Activated CD4-positive, alpha-beta T cell treated with anti-CD3 and anti-CD28 coated beads, Interleukin-2, amount 50 U/mL, for 24 hours (primary cell): ENCODE results near the gene EPAS1.

Experiments used
- DNase-seq, 2 donors: peaks; one replicate each; pipeline ENCODE4 v3.0.0-alpha.2; 2020; ENCODE audit warnings: low read depth in 1 of 2, low spot score in 1 of 2

Gene EPAS1

DNA sequence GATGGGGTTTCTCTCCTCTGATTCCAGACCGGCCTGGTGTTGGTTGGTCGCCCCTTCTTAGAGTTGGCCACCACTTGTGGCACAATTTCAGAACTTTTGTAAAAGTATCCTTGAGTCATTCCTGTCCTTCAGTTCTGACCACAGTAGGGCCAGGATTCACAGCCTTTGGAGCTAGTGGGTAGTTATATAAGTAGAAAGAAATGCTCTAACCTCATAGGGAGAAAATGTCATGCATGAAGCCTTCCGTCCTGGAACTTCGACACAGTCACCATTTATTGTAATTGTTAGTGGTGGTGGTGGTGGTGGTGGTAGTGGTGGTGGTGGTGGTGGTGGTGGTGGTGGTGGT is 65.4 kb downstream of the EPAS1 start:
- no peak for DNase-seq

DNA sequence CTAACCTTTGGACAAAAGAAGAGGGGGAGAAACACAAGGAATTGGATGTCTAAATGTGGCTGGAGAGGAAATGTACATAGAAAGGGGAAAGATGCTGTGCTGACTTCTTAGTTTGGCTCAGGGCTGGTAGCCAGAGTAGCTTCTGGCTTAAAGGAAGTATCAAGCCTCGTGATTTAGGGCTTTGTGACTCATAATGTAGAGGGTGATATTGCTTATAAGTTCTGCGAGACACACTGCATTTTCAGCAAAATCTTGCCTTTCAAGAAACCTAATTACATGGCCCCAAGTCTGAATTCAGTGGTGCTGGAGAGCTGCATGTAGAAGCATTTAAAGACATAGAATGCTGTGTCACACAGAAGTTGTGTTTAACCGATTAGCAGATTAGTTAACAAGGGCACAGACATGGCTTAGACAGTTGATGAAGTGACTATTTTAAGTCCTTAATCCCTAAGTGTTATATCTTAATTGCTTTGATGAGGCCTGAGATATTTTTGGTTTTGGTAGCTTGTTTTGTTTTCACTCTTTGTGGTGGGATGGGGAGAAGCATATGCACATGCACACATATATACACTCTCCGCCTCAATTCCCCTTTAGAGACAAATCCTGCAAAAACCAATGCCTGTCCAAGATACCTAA is 66.4 kb downstream of the EPAS1 start:
- DNase-seq: no peak

DNA sequence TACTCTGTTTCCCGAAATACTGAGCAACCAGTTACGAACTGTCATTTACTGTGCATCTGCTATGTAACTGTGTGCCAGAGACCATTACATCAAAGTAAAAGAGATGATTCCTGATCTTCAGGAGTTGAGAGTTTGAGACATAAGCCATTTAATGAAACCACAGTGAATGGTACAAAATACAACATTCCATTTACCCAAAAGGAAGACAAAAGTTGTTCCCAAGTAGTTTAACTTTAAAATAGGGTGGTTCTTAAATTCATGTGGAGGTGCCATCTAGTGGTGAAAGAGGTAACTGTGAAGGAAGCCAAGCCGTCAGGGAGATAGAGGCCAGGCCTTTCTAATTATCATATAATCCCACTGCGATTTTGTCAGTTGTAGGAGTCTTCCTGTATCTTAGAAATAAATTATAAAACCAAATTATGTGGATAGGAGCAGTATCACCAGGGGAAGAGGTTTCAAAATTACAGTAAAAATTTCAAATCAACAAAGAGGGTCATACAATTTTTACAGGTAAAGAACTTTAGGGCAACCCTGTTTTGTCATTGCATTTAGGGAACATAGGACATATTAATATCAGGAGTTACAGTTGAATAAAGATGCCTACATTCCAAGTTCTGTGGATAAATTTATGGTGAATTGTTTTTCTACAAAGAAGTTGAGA is 67.7 kb downstream of the EPAS1 start:
- peak in 1 of 2 donors; percentile 41 for DNase-seq

DNA sequence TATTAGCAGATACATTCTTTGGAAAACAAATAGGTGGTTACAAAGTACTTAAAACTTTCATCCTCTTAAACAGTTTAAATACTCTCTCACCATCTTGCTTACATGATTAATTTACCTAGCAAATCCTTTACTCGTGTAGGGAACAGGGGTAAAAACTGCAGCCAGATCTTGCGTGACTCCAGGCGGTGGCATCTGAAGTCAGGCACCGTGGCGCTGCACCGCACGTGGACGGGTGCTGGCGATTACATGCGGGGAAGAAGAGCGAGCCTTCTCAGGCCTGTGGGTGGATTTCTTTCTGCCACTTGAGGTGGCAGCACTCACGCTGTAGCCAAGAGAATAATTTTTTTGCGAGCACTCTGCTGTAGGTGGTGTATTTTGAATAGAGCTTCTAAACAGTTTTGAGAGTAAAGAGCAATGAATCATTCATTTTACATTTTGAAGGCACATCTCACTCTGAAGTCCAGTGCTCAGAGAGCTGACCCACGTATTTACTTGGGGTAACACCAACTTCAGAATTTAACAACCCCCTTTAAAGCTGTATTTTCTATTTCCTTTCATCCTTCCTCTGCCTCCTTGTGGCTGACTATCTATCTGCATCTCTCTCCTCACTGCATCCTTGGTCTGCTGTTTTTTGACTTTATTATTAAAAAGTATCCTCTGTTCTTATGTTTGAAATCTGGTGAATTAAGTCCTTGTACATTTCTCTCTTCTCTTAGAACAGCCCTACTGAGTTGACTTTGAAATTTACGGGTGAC is 68.9 kb downstream of the EPAS1 start:
- DNase-seq: no peak

DNA sequence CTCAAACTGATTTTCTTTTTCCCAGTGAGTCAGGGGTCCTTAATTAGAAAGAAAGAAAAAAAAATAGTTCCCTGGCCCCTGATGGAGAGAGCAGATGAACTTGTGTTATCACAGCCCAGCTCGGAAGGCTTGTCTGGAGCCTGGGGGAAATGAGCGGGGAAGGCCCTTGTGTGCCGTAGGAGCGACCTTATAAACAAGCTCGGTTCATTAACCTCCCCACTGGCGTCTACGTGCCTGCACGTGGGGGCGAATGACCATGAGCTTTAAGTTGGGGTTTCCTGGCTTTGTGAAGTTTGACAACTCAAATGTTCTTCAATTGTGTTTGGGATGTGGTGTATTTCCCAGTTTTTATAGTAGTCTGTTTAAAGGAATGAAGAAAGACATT is 69.5 kb downstream of the EPAS1 start:
- DNase-seq: no peak

DNA sequence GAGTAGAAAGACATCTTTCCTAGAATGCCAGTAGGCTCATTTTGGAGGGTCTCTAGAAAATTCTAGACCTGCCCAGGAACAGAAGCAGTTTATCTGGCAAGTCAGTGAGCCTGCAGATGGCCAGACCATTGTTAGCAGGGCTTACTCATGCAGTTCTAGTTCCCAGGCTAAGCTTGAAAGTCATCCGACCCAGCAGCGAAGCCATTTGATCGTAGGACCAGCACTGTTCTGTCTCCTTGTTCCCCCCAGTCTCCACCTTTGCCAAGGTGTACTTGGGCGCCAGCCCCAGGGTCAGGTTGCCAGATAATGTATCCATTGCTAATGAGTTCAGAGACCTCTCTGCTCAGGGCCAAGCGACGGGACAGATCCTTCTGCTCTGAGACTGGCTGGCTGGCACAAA is 70.1 kb downstream of the EPAS1 start:
- no peak for DNase-seq

DNA sequence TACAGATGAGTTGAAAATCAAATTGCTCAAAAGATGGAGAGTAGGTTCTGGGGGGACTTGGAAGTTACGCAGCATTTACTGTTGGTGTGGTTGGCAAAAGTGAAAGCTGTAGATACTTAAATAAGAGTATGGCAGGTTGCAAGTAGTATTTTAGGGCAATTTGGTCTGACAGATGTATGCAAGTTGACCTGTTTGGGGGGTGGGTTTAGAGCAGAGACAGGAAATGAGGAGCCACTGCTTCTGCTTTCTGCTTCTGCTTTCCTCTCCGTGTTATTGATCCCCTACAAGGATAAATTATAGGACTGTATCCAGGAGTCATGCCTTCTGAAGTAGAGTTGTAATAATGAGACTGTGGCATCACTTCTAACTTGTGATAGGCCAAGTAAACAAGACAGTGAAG is 71.2 kb downstream of the EPAS1 start:
- no peak for DNase-seq

DNA sequence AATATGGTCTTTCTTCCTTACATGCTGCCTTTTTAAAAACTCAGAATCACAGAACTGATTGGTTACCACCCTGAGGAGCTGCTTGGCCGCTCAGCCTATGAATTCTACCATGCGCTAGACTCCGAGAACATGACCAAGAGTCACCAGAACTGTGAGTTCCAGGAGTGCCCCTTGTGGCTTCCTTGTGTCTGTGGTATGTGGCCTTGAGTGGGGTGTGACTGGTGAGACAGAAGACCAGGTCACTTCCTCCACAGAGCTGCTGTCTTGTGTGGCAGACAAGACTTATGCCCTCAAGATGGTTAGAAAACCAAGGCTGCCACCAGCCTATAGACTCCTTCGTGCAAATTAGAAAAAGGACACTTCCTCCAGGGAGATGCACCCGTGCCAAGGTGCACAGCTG is 72.6 kb downstream of the EPAS1 start:
- no peak for DNase-seq

DNA sequence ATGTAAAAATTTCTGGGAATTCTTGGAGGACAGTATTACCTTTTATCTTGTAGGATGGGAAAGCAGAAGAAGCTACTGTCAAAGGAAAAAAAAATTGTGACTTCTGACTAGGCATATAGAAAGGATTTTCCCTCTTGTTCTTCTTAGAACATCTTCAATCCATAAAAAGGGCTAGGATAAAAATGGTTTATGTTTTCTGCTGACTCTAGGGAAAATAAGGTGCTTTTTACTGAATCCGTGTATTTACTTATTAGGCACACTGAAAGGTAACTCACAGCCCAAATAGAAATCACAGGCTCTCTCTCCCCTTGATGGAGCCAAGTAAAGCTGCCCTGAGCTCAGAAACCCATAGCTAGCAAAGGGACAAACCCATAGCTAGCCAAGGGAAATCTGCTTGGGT is 74.6 kb downstream of the EPAS1 start:
- no peak for DNase-seq

DNA sequence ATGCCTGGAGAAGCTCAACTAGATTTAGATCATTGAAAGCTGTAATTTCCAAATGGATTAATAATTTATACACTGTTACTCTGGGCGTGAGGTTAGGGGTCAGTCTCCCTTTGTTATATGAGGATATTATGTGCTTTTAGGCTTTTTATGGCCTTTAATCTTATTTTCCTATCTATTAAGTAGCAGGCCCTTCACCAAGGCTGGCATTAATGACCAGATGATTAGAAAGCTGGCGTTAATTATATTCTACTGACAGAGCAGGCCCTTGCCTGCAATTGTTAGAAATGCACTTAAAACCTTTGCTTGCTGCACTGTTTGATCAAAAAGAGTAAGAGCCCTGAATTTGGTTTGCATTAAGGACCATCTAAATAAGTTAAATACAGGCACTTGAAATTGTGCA is 75.3 kb downstream of the EPAS1 start:
- DNase-seq: no peak

DNA sequence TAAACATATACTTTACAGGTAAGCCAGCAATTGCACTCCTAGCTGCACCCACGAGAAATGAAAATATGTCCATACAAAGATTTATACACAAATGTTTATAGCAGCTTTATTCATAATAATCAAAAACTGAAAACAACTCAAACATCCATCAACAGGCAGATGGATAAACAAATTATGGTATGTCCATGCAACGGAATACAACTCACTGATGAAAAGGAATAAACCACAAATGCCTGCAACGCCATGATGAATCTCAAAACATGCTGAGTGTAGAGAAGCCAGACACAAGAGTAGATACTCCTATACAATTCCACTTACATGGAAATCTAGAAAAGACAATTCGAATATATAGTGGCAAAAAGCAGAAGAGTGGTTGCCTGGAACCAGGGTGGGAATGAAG is 76.0 kb downstream of the EPAS1 start:
- DNase-seq: no peak

DNA sequence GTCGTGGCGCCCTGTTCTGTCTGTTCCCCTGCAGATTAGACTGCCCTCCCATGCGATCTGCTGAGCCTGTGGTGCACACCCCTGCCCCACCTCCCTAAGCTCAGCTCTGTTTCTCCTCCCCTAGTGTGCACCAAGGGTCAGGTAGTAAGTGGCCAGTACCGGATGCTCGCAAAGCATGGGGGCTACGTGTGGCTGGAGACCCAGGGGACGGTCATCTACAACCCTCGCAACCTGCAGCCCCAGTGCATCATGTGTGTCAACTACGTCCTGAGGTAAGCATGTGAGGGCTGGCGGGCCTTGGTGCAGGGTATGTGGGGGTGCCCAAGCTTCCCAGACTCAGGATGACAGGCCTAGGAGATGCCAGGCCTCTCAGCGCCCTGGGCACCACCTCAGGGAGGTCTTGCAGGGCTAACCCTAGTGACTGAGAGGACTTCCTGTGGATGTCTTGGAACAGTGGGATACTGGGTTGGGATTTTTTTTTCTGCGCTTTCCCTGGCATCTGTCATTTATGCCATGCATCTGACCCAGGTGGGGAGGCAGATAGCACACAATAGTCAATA is 78.4 kb downstream of the EPAS1 start:
- DNase-seq: no peak

DNA sequence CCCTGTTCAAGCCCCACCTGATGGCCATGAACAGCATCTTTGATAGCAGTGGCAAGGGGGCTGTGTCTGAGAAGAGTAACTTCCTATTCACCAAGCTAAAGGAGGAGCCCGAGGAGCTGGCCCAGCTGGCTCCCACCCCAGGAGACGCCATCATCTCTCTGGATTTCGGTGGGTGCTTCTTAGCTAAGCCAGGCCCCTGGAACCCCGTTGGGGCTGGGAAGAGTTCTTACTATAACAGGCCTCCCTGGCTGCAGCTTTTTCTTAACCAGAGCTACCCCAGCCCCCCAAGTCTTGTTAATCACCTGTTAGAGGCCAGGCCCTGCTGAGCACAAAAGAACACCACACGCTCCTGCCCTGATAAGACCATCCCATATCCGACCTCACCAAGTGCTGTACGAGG is 79.4 kb downstream of the EPAS1 start:
- DNase-seq: no peak

DNA sequence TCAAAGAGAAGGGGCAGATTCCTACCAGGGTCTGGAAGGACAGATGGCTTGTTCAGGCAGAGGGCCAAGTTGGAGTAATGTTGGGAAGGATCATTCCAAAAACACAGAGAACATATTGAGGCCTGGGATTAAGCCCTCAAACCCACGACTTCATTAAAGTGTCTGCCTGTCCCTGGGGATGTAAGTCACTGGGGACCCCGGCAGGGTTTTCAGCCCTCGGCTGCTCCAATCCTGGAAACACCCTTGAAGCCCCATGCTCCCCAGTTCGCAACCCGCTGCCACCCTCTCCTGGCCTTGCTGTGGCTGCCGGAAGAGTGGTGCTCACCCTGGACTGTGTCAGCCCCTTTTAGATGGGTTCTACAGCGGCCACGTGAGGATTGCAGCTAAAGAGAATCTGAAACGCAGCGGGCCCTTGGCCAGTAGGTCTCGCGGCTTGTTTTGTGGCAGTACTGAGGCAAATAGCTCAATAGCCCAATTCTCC is 79.9 kb downstream of the EPAS1 start:
- no peak for DNase-seq

DNA sequence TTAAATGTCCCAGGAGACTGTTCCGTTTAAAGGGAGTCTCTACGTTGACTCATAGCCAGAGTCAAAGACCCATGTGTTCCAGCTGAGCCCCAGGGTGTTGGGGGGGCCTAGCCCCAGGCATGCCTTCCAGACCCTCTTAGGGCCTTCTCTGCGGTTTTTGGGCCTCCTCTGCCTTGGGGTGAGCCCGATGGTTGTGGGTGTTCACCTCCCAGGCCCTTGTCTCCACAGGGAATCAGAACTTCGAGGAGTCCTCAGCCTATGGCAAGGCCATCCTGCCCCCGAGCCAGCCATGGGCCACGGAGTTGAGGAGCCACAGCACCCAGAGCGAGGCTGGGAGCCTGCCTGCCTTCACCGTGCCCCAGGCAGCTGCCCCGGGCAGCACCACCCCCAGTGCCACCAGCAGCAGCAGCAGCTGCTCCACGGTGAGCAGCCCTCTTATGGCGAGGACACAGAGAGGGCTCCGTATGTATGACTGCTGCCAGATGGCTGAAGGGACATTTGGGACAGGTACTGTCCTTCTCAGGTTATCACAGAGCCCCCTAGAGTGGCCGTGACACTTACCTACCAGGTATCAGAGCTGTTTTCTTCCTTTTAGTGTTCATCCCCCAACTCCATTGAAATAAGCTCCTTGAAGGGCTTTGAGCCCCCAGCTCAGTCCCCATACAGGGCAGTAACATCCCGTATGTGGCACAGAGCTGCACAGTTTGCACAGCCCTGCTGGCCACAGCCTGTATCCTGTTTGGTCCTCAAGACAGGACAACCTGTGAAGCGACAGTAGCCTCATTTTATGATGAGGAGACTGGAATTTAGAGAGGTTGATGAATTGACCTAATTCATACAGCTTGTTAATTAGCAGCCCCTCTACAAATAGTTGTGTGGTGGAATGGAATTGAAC is 80.7 kb downstream of the EPAS1 start:
- no peak for DNase-seq

DNA sequence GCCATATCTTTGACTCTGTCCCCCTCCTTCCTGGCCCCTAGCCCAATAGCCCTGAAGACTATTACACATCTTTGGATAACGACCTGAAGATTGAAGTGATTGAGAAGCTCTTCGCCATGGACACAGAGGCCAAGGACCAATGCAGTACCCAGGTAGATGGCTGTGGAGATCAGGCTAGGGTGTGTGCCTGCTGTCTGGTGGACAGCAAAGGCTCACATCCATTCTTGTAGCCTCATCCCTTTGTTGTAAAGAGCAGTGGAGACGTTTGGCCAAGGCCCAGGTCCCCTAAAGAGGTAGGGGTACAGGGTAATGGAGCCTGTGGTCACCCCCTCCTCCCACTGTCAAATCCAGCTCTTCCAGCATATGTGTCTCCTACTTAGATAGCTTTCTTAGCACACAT is 81.4 kb downstream of the EPAS1 start:
- DNase-seq: no peak

DNA sequence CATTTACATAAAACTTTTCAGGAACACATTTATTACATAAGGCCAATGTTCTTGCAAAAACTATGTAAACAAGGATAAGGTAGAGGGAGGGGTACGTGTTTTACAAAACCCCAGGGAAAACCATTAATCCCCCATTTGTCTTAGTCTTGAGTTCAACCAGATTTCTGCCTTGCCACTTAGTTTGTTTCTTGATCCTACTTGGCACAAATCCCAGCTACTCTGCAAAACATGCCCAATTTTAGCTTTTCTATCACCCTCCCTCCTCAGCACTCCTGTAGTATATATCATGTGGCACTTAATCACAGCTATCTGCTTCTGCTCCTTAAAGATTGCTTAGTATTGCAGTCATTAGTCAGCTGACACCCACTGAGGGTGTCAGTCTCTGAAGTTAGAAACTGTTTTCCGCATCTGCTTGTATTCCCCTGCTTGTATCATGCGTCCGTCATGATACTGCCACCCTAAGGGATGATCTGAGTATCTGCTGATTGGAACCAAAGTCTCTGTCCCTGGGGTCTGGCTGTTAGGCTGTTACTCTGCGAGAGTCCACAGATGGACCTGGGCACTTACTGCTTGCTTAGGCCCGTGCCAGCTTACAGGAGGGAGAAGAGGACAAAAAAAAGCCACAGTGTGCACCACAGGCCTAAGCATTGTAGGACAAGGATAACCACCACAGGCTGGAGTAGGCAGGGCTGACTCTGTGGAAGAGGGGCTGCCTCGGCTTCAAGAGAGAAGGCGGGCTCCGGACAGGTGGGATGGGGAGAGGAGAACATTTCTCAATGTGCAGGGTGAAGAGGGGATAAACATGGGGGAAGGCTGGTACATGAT is 82.2 kb downstream of the EPAS1 start:
- DNase-seq: no peak

DNA sequence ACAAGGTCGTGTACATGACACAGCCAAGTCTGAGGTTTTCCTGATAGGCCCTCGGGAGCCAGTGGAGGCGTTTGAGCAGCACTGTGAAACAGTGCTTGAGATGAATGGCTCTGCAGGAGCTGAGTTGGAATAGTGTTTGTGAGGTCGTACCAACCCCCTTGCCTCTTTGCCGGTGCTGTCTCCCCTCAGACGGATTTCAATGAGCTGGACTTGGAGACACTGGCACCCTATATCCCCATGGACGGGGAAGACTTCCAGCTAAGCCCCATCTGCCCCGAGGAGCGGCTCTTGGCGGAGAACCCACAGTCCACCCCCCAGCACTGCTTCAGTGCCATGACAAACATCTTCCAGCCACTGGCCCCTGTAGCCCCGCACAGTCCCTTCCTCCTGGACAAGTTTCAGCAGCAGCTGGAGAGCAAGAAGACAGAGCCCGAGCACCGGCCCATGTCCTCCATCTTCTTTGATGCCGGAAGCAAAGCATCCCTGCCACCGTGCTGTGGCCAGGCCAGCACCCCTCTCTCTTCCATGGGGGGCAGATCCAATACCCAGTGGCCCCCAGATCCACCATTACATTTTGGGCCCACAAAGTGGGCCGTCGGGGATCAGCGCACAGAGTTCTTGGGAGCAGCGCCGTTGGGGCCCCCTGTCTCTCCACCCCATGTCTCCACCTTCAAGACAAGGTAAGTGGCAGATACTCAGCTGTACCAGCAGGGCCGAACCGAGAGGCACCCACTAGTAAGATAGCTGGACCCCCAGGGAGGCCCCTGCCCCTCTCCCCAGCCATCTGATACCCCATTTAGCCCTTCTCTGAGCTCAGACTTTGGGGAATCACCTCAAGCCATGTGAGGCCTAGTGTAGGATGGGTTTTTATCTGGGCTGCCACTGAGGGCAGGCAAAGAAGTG is 83.1 kb downstream of the EPAS1 start:
- no peak for DNase-seq

DNA sequence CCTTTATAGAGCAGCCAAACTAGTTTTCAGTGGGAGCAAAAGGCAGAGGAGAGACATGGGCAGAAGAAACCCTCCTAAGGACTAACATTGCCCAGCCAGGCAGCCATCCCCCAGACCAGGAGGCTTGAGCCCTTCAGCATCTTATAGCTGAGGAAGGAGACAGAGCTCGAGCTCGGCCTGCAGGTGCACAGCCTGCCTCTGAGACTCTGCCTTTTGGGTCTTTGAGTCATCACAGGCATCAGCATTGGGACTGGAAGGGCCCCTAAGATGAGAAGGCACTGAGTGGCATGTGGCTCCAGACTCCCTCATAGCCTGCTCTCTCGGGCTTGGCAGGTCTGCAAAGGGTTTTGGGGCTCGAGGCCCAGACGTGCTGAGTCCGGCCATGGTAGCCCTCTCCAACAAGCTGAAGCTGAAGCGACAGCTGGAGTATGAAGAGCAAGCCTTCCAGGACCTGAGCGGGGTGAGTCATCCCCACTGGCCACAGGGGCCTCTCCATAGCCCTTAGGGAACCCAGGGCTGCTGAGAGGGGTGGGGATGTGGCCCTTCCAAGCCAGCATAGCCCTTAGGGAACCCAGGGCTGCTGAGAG is 84.1 kb downstream of the EPAS1 start:
- DNase-seq: no peak
